Measurements from ENCODE around the gene TMPRSS12. TPM values are rescaled to one million over a fixed set of nuclear protein-coding genes. Genes with fewer than 3 reads are reported as not detected.

TMPRSS12 gene
- total RNA-seq, 1 experiment from 2014 or later: not detected

DNA sequence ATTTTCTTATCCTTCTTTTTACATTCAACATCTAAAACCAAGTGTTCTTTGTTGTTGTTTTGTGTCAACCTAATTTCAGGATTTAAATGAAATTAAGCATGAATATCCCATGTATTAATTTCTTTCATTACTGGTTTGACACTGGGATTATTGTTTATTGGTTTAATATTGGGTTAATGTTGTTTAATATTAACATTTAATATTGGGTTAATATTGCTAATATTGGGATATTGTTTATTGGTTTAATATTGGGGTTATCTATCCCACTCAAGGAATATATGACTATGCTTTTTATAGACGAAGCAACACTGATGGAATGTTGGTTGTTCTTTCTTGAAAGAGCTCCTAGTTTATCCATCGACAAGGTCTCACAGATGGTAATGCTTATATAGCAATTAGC is 45.9 kb downstream of the TMPRSS12 start:
- H3K4me2 ChIP-seq (ENCODE audit: low read length): no peak overlapping the region
- H3K9ac ChIP-seq (ENCODE audit: low read length): no peak overlapping the region
- no peaks in the 10 kb centered on the region for H4K20me1 ChIP-seq (ENCODE audit: insufficient read depth)
- RAD21 ChIA-PET (ENCODE audit: low non-redundant PET in 1 of 2, low total read pairs in 2 of 2, uncharacterized antibody in 2 of 2, unreplicated experiment in 2 of 2): no interaction called here
- DNase-seq (ENCODE audit: low read depth, low spot score) (no peak), ATAC-seq (no peak)
- no peak overlapping the region for H2AFZ ChIP-seq (ENCODE audit: low read depth, low read length, poor library complexity, severe bottlenecking)
- BruUV-seq (replicated peaks): no TSS peak
- H3K9me2 ChIP-seq (ENCODE audit: insufficient read depth): no peaks in the 10 kb centered on the region
- intact Hi-C loops (cut with micrococcal nuclease): no loop called here
- H3K4me1 ChIP-seq (ENCODE audit: control insufficient read depth in 1 of 2, insufficient read depth in 2 of 2, low read length in 2 of 2): no peaks in the 10 kb centered on the region
- H3K27me3 ChIP-seq (ENCODE audit: insufficient read depth, low read length): no peaks in the 10 kb centered on the region
- TF ChIP-seq, protein P1, sequence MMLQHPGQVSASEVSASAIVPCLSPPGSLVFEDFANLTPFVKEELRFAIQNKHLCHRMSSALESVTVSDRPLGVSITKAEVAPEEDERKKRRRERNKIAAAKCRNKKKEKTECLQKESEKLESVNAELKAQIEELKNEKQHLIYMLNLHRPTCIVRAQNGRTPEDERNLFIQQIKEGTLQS (IDR thresholded peaks at IDR 0.05): no peak
- TF ChIP-seq JUND (IDR thresholded peaks at IDR 0.05) (no peak), CBX3 (IDR thresholded peaks at IDR 0.05; ENCODE audit: low read depth) (no peak), SIN3A (IDR thresholded peaks at IDR 0.05; ENCODE audit: low read depth) (no peak), SP1 (IDR thresholded peaks at IDR 0.05; ENCODE audit: low read depth) (no peak), EZH2phosphoT487 (IDR thresholded peaks at IDR 0.05; ENCODE audit: borderline replicate concordance) (no peak), SRF (IDR thresholded peaks at IDR 0.05; ENCODE audit: low read depth) (no peak), RAD21 (IDR thresholded peaks at IDR 0.05; ENCODE audit: low read depth) (no peak), ZNF274 (IDR thresholded peaks at IDR 0.05; ENCODE audit: low read depth, low read length) (no peak), TCF7L2 (IDR thresholded peaks at IDR 0.05; ENCODE audit: borderline replicate concordance, extremely low read depth, insufficient read depth, insufficient read length) (no peak), CEBPB (IDR thresholded peaks at IDR 0.05; ENCODE audit: low read depth) (no peak), POLR2A (IDR thresholded peaks at IDR 0.05; ENCODE audit: borderline replicate concordance, extremely low read depth, insufficient read depth, insufficient read length) (no peak), EGR1 (IDR thresholded peaks at IDR 0.05; ENCODE audit: low read depth) (no peak), YY1 (IDR thresholded peaks at IDR 0.05; ENCODE audit: extremely low read depth, insufficient replicate concordance, low read depth, low read length) (no peak), EZH2 (IDR thresholded peaks at IDR 0.05) (no peak), ELF1 (IDR thresholded peaks at IDR 0.05; ENCODE audit: borderline replicate concordance, low read depth) (no peak)
- TF ChIP-seq, protein P2, sequence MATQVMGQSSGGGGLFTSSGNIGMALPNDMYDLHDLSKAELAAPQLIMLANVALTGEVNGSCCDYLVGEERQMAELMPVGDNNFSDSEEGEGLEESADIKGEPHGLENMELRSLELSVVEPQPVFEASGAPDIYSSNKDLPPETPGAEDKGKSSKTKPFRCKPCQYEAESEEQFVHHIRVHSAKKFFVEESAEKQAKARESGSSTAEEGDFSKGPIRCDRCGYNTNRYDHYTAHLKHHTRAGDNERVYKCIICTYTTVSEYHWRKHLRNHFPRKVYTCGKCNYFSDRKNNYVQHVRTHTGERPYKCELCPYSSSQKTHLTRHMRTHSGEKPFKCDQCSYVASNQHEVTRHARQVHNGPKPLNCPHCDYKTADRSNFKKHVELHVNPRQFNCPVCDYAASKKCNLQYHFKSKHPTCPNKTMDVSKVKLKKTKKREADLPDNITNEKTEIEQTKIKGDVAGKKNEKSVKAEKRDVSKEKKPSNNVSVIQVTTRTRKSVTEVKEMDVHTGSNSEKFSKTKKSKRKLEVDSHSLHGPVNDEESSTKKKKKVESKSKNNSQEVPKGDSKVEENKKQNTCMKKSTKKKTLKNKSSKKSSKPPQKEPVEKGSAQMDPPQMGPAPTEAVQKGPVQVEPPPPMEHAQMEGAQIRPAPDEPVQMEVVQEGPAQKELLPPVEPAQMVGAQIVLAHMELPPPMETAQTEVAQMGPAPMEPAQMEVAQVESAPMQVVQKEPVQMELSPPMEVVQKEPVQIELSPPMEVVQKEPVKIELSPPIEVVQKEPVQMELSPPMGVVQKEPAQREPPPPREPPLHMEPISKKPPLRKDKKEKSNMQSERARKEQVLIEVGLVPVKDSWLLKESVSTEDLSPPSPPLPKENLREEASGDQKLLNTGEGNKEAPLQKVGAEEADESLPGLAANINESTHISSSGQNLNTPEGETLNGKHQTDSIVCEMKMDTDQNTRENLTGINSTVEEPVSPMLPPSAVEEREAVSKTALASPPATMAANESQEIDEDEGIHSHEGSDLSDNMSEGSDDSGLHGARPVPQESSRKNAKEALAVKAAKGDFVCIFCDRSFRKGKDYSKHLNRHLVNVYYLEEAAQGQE (IDR thresholded peaks at IDR 0.05; ENCODE audit: low read depth): no peak
- TF ChIP-seq, protein P3, sequence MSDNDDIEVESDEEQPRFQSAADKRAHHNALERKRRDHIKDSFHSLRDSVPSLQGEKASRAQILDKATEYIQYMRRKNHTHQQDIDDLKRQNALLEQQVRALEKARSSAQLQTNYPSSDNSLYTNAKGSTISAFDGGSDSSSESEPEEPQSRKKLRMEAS (IDR thresholded peaks at IDR 0.05): no peak
- TF ChIP-seq, protein P4, sequence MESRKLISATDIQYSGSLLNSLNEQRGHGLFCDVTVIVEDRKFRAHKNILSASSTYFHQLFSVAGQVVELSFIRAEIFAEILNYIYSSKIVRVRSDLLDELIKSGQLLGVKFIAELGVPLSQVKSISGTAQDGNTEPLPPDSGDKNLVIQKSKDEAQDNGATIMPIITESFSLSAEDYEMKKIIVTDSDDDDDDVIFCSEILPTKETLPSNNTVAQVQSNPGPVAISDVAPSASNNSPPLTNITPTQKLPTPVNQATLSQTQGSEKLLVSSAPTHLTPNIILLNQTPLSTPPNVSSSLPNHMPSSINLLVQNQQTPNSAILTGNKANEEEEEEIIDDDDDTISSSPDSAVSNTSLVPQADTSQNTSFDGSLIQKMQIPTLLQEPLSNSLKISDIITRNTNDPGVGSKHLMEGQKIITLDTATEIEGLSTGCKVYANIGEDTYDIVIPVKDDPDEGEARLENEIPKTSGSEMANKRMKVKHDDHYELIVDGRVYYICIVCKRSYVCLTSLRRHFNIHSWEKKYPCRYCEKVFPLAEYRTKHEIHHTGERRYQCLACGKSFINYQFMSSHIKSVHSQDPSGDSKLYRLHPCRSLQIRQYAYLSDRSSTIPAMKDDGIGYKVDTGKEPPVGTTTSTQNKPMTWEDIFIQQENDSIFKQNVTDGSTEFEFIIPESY (IDR thresholded peaks at IDR 0.05; ENCODE audit: extremely low read depth, insufficient replicate concordance, low read length): no peak
- no peaks in the 10 kb centered on the region for H3K79me2 ChIP-seq (ENCODE audit: insufficient read depth, low read length)
- CTCF ChIA-PET: no interaction called here
- H3K4me3 ChIP-seq (replicated peaks in 1 of 2; ENCODE audit: low read depth in 1 of 2, low read length in 2 of 2): no peak overlapping the region
- H3K9me3 ChIP-seq (ENCODE audit: control insufficient read depth in 1 of 2, insufficient read depth in 1 of 2, low read depth in 1 of 2, low read length in 2 of 2): no peaks in the 10 kb centered on the region
- POLR2A ChIA-PET: no interaction called here
- no peaks in the 10 kb centered on the region for H3K36me3 ChIP-seq (ENCODE audit: control insufficient read depth in 1 of 2, insufficient read depth in 2 of 2, low read length in 2 of 2)
- no peak overlapping the region for H3K27ac ChIP-seq (ENCODE audit: low read depth, low read length)

All from HCT116 (cell line).